Suprapubic skin (tissue), 4 donors: ENCODE data around the gene SGO2. TPM values are rescaled to one million over a fixed set of nuclear protein-coding genes. Genes with fewer than 3 reads are reported as not detected.

Experiments
- DNase-seq, 2 donors: peaks; one replicate each; pipeline ENCODE4 v3.0.0-alpha.2; 2019; ENCODE audit warnings: low spot score in 2 of 2
- H3K27ac ChIP-seq: fragments of 200-600 bp; sonication (generic); one replicate; pipeline ENCODE4 v1.5.1; 2019
- H3K27me3 ChIP-seq: fragments of 200-600 bp; sonication (generic); one replicate; pipeline ENCODE4 v1.5.1; 2019
- H3K36me3 ChIP-seq: fragments of 200-600 bp; sonication (generic); one replicate; pipeline ENCODE4 v1.5.1; 2019
- H3K4me1 ChIP-seq: fragments of 200-600 bp; sonication (generic); one replicate; pipeline ENCODE4 v1.5.1; 2019
- H3K4me3 ChIP-seq: fragments of 200-600 bp; sonication (generic); one replicate; pipeline ENCODE4 v1.5.1; 2019; ENCODE audit warnings: mild to moderate bottlenecking
- H3K9me3 ChIP-seq: fragments of 200-600 bp; sonication (generic); one replicate; pipeline ENCODE4 v1.5.1; 2019
- EP300 ChIP-seq: sonication (generic); formaldehyde crosslinking; IDR thresholded peaks from one replicate; pipeline ENCODE4 v1.6.1; 2017; ENCODE audit warnings: antibody characterized with exemption
- POLR2A ChIP-seq, 2 donors: fragments of 450-650 bp; IDR thresholded peaks; one replicate each; pipeline ENCODE4 v1.6.1; 2017; ENCODE audit warnings: antibody characterized with exemption in 2 of 2, mild to moderate bottlenecking in 2 of 2, moderate library complexity in 2 of 2
- POLR2AphosphoS5 ChIP-seq, 3 donors: sonication (generic); formaldehyde crosslinking; IDR thresholded peaks; one replicate each; pipeline ENCODE4 v1.6.1; 2017; ENCODE audit warnings: antibody characterized with exemption in 3 of 3
- WGBS: methylation state at CpG from one replicate; pipeline ENCODE4 v1.1.5; 2018; 5-methylcytosine and 5-hydroxymethylcytosine counted together
- total RNA-seq, 4 donors: library from RNA; depleted of rRNA; stranded (reverse); fragments of >200 nt; gene quantifications; one replicate each; pipeline ENCODE4 v1.1.0, GENCODE V29; 2016
- TF ChIP-seq, protein P1 (sequence below), 2 donors: fragments of 200-600 bp in 1 of 2; fragments of 450-650 bp in 1 of 2; sonication (generic) in 1 of 2; IDR thresholded peaks; one replicate each; pipeline ENCODE4 v1.5.1; 2016 to 2019; ENCODE audit warnings: antibody characterized with exemption in 2 of 2, mild to moderate bottlenecking in 1 of 2, moderate library complexity in 1 of 2

SGO2 gene
- total RNA-seq, 4 donors from 2014 or later, result 2.0 to 3.5 (median 2.8) TPM

DNA sequence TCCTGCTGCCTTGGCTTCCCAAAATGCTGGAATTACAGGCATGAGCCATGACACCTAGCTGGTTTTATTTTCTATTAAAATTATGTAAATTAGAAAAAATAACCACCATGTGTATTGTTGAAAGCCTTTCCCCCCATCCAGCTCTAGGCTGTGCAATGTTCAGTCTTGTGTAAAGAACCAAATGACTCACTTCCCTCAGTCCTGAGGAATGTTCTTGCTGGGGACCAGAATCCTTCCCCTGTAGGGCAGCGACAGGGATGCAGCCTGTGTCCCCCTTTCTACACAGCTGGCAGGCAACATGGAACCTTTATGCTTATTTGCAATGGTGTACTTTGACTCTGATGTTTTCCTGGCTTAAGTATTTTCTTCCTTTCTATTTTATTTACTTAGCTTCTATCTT lies 89.2 kb downstream of the SGO2 start:
- H3K27ac ChIP-seq, result no peak overlapping the region
- no peaks in the 10 kb centered on the region for H3K27me3 ChIP-seq
- peaks cover 5% of the 10 kb centered on the region for H3K36me3 ChIP-seq
- no peak for DNase-seq
- no peaks in the 10 kb centered on the region for H3K9me3 ChIP-seq
- no peak overlapping the region for H3K4me3 ChIP-seq
- no peaks in the 10 kb centered on the region for H3K4me1 ChIP-seq
- WGBS, result 75% methylated on average over 1 of the region's 1 CpG
- no peak for TF ChIP-seq POLR2A (IDR thresholded peaks at IDR 0.05)

DNA sequence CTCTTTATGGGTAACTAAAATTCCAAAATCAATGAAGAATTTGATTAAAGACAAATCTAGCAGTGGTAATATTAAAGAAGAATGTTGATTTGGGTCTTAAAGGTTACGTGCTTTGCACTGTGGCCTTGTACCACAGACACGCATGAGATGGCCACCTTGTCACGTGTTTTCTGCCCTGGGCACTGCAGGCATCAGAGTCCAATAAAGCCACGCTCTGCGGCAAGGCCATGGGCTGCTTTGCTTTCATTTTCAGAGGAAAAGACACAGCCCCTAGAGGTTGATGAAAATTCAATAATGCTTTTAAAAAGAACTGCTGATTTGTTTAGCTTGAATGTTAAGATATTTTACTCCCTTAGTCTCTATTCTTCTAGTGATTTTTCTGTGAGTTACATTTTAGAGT lies 90.2 kb downstream of the SGO2 start:
- peak overlapping the region; percentile 14 for H3K27ac ChIP-seq
- H3K36me3 ChIP-seq, result peaks cover 5% of the 10 kb centered on the region
- WGBS, result 75% methylated on average over 5 of the region's 5 CpGs
- no peak for DNase-seq
- H3K27me3 ChIP-seq, result no peaks in the 10 kb centered on the region
- H3K9me3 ChIP-seq, result no peaks in the 10 kb centered on the region
- no peak overlapping the region for H3K4me3 ChIP-seq
- TF ChIP-seq POLR2A (IDR thresholded peaks at IDR 0.05) (no peak), POLR2AphosphoS5 (IDR thresholded peaks at IDR 0.05) (no peak), EP300 (no peak)
- TF ChIP-seq, protein P1, sequence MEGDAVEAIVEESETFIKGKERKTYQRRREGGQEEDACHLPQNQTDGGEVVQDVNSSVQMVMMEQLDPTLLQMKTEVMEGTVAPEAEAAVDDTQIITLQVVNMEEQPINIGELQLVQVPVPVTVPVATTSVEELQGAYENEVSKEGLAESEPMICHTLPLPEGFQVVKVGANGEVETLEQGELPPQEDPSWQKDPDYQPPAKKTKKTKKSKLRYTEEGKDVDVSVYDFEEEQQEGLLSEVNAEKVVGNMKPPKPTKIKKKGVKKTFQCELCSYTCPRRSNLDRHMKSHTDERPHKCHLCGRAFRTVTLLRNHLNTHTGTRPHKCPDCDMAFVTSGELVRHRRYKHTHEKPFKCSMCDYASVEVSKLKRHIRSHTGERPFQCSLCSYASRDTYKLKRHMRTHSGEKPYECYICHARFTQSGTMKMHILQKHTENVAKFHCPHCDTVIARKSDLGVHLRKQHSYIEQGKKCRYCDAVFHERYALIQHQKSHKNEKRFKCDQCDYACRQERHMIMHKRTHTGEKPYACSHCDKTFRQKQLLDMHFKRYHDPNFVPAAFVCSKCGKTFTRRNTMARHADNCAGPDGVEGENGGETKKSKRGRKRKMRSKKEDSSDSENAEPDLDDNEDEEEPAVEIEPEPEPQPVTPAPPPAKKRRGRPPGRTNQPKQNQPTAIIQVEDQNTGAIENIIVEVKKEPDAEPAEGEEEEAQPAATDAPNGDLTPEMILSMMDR (IDR thresholded peaks at IDR 0.05), result no peak
- no peaks in the 10 kb centered on the region for H3K4me1 ChIP-seq

DNA sequence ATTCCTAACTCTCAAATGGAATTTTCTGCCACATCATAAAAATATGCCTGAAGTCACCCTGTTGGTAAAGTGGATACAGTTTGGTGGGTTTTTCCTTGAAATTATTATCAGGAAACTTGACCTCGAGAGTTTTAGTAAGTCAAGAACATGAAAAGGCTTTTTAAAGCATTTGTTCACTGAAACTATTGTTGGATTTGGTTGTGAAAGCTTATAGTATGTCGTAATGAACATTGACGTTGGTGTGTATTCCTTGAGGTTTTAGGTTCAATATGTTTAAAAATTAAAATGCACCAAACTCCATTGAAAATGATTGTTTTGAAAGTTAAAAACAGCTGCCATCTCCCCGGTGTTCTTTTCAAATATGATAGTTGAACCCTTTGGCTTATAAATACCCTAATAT lies 90.6 kb downstream of the SGO2 start:
- 69% methylated on average over 4 of the region's 4 CpGs for WGBS

DNA sequence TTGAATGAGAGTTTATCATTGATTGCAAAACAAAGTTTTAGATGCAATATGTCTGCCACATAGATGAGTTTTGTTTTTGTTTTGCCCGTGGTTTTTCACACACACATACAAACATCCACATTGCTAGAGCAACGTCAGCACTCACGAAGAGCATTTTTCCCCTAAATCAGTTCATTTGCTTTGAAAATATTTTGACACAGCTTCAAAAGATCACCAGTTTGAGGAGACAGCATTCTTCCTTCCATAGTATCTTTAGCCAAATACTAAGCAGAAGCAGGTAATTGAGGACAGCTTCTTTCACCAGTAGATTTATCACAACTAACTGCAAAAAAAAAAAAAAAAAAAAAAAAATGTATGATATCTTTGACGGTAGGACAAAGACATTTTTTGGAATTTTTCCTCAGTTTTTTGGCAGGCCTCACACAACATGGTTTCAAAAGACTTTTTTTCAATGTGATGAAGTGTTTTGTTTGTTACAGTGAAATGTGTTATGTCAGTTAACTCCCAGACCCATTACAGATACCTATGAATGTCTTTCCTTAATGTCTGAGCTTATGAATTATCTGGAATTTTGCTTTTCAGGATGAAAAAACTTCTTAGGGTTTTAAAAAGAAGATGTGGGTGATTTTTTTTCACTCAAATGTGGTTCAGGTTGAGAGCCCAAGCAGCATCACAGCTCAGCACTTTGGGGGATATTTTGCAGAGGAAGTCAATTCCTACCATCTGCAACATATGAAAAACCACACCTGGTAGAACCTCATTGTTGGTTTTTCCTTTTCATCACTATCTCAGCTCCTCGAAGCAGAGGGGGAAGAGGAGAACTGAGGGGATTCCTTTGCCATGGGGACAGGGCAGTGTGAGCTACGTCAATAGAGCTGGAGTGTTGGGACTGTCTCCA lies 91.4 kb downstream of the SGO2 start:
- H3K9me3 ChIP-seq, result no peaks in the 10 kb centered on the region
- H3K27me3 ChIP-seq, result no peaks in the 10 kb centered on the region
- 50% methylated on average over 6 of the region's 6 CpGs for WGBS
- H3K27ac ChIP-seq, result no peak overlapping the region
- no peak overlapping the region for H3K4me3 ChIP-seq
- DNase-seq, result no peak
- H3K4me1 ChIP-seq, result no peaks in the 10 kb centered on the region
- H3K36me3 ChIP-seq, result peaks cover 5% of the 10 kb centered on the region
- no peak for TF ChIP-seq EP300
- no peak for TF ChIP-seq POLR2AphosphoS5 (IDR thresholded peaks at IDR 0.05)

More for the DNA sequence above, 90.6 kb downstream of the SGO2 start:
- no peaks in the 10 kb centered on the region for H3K4me1 ChIP-seq
- no peak for DNase-seq
- H3K36me3 ChIP-seq, result peaks cover 5% of the 10 kb centered on the region
- H3K4me3 ChIP-seq, result no peak overlapping the region
- H3K9me3 ChIP-seq, result no peaks in the 10 kb centered on the region
- no peaks in the 10 kb centered on the region for H3K27me3 ChIP-seq
- no peak overlapping the region for H3K27ac ChIP-seq
- TF ChIP-seq POLR2AphosphoS5 (IDR thresholded peaks at IDR 0.05), result no peak

DNA sequence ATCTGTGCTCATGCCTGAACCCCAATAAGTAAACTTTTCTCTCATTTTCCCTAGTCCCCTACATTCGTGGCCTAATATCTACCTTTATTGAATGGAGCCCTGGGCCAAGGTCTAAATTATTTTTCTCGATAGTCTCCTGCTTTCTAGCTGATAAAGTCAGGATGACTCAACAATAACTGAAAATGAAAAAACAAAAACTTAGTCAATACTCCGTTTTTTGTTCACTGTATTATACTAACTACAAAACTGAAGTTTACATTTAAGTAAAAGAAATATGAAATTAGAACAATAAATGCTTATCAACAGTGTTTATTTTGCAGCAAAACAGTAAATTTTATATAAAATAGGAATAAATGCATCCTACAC lies 92.0 kb downstream of the SGO2 start:
- 66% methylated on average over 3 of the region's 3 CpGs for WGBS
- no peak overlapping the region for H3K27ac ChIP-seq
- H3K9me3 ChIP-seq, result no peaks in the 10 kb centered on the region
- H3K27me3 ChIP-seq, result no peaks in the 10 kb centered on the region
- no peak for TF ChIP-seq POLR2A (IDR thresholded peaks at IDR 0.05)
- TF ChIP-seq, protein P1 (IDR thresholded peaks at IDR 0.05), result no peak
- no peak for TF ChIP-seq EP300
- no peak for TF ChIP-seq POLR2AphosphoS5 (IDR thresholded peaks at IDR 0.05)
- no peak overlapping the region for H3K4me3 ChIP-seq
- DNase-seq, result no peak
- no peaks in the 10 kb centered on the region for H3K4me1 ChIP-seq
- peaks cover 5% of the 10 kb centered on the region for H3K36me3 ChIP-seq

DNA sequence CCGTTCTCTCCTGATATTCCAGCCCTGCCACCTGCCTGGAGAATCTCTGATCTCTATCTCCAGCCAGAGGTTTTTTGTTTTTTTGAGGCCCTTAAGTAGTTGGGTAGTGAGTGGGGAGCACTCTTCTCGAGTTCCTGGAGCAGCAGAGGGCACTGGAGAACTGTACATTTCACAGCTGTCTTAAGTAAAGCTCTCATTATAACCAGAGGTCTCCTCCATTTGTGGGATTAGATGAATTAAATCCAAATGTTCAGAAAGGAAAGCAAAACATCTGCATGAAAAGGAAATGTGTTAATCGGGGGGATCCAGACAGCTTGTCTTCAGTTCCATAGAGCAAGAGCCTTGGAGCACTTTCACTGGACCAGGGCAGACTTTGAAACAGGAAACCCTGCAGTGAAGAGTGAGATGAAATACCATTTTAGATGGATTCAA lies 92.6 kb downstream of the SGO2 start:
- H3K27me3 ChIP-seq, result no peaks in the 10 kb centered on the region
- no peaks in the 10 kb centered on the region for H3K9me3 ChIP-seq
- H3K36me3 ChIP-seq, result peaks cover 8% of the 10 kb centered on the region
- no peak overlapping the region for H3K27ac ChIP-seq
- TF ChIP-seq, protein P1 (IDR thresholded peaks at IDR 0.05), result no peak
- no peak for TF ChIP-seq POLR2AphosphoS5 (IDR thresholded peaks at IDR 0.05)
- TF ChIP-seq POLR2A (IDR thresholded peaks at IDR 0.05), result no peak
- no peak for TF ChIP-seq EP300
- DNase-seq, result no peak
- 33% methylated on average over 3 of the region's 3 CpGs for WGBS
- H3K4me1 ChIP-seq, result no peaks in the 10 kb centered on the region
- H3K4me3 ChIP-seq, result no peak overlapping the region
